SH-SY5Y (cell line): ENCODE measurements around the gene EPHA1.

Source experiments
- GATA2 ChIP-seq: IDR thresholded peaks from 2 replicates; pipeline ENCODE4 v1.6.1; 2011; ENCODE audit warnings: mild to moderate bottlenecking, low read depth, low read length
- GATA3 ChIP-seq: IDR thresholded peaks from 2 replicates; pipeline ENCODE4 v1.6.1; 2011; ENCODE audit warnings: low read depth, mild to moderate bottlenecking, low read length, moderate library complexity

Gene EPHA1

GRCh38 chr7:143416565-143417149 is 8.0 kb upstream of the EPHA1 start:
- TF ChIP-seq GATA2 (no peak), GATA3 (no peak)

- no peak for TF ChIP-seq GATA3
- no peak for TF ChIP-seq GATA2
Observed at GRCh38 chr7:143415742-143416397, 7.2 kb upstream of the EPHA1 start.

GRCh38 chr7:143413123-143413522 is 4.5 kb upstream of the EPHA1 start:
- TF ChIP-seq GATA3: no peak
- no peak for TF ChIP-seq GATA2

GRCh38 chr7:143411976-143412708 is 3.5 kb upstream of the EPHA1 start:
- TF ChIP-seq GATA2 (no peak), GATA3 (no peak)

- no peak for TF ChIP-seq GATA3
- no peak for TF ChIP-seq GATA2
Observed at GRCh38 chr7:143410521-143411004, 1.9 kb upstream of the EPHA1 start.

GRCh38 chr7:143408252-143408685 is 387 bp downstream of the EPHA1 start:
- TF ChIP-seq GATA2 (no peak), GATA3 (no peak)

GRCh38 chr7:143407287-143408251 is 1.1 kb downstream of the EPHA1 start:
- TF ChIP-seq GATA2 (no peak), GATA3 (no peak)

GRCh38 chr7:143406002-143406357 is 2.7 kb downstream of the EPHA1 start:
- TF ChIP-seq GATA2 (no peak), GATA3 (no peak)

- TF ChIP-seq GATA2: no peak
- TF ChIP-seq GATA3: no peak
Observed at GRCh38 chr7:143405173-143406001, 3.3 kb downstream of the EPHA1 start.

- TF ChIP-seq GATA3: no peak
- TF ChIP-seq GATA2: no peak
Observed at GRCh38 chr7:143401265-143401664, 7.4 kb downstream of the EPHA1 start.

- TF ChIP-seq GATA3 (no peak), GATA2 (no peak)
Observed at GRCh38 chr7:143399642-143400041, 9.0 kb downstream of the EPHA1 start.

GRCh38 chr7:143399151-143399550 is 9.5 kb downstream of the EPHA1 start:
- TF ChIP-seq GATA3 (no peak), GATA2 (no peak)

GRCh38 chr7:143398616-143399015 is 10.0 kb downstream of the EPHA1 start:
- TF ChIP-seq GATA2 (no peak), GATA3 (no peak)
